ENCODE results near the gene FASN. TPM values are rescaled to one million over a fixed set of nuclear protein-coding genes. Genes with fewer than 3 reads are reported as not detected.

The FASN gene
- polyA plus RNA-seq, 2 of the 4 experiments (the other 2 are of a cell fraction), result 12.9 to 169 TPM

DNA sequence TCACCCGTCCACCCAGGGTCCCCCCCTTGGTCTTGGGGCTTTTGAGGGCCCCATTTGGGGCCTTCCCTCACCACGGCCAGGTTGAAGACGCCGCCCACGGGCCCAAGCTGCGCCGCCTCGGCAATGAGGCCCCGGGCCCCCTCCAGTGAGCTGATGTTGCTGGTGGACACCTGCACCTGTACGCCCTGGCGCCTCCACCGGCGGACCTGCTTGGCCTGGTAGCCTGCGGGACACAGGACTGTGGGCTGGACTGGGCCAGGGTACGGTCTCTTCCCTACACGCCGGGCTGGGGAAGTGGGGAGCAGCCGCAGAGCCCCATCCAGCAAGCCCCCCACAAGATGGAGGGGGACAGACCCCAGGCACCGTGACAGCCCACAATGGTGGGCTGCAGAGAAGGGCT, 15.6 kb downstream of the FASN start:
- Histone ChIP-seq H3K9me3 (no peaks in the 10 kb centered on the region), H3K4me2 (no peak overlapping the region), H3K4me1 (no peaks in the 10 kb centered on the region), H3K27ac (no peak overlapping the region), H3K4me3 (no peak overlapping the region)
- CTCF ChIA-PET, result interaction anchor here (0.6 to 3.4 kb wide), 4 partner anchors 16 to 121 kb away, joined by 3 to 21 read pairs (median 3); partner anchors contain the start of genes NOTUM and RAC3
- FAIRE-seq (no peak), ATAC-seq (no peak), DNase-seq (ENCODE audit: low read depth in 1 of 2, low spot score in 1 of 2) (no peak)
- POLR2A ChIA-PET, result no interaction called here
- 92% methylated on average over 7 of the region's 19 CpGs for WGBS (ENCODE audit: missing lambda C conversion rate)
- no peak for TF ChIP-seq KDM1A (IDR thresholded peaks at IDR 0.05; ENCODE audit: low read depth)
- no peak for TF ChIP-seq ESRRA (IDR thresholded peaks at IDR 0.05; ENCODE audit: borderline replicate concordance, low read length)
- TF ChIP-seq, protein P1, sequence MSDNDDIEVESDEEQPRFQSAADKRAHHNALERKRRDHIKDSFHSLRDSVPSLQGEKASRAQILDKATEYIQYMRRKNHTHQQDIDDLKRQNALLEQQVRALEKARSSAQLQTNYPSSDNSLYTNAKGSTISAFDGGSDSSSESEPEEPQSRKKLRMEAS (IDR thresholded peaks at IDR 0.05), result no peak
- TF ChIP-seq RARB (CRISPR knock-in tag; IDR thresholded peaks at IDR 0.05), result no peak
- no peak for TF ChIP-seq RCOR1 (IDR thresholded peaks at IDR 0.05; ENCODE audit: low read depth, low read length)
- no peak for TF ChIP-seq ZSCAN20 (CRISPR knock-in tag; IDR thresholded peaks at IDR 0.05)
- TF ChIP-seq MYC (IDR thresholded peaks at IDR 0.05; ENCODE audit: borderline replicate concordance, low read length), result no peak
- TF ChIP-seq, protein P2, sequence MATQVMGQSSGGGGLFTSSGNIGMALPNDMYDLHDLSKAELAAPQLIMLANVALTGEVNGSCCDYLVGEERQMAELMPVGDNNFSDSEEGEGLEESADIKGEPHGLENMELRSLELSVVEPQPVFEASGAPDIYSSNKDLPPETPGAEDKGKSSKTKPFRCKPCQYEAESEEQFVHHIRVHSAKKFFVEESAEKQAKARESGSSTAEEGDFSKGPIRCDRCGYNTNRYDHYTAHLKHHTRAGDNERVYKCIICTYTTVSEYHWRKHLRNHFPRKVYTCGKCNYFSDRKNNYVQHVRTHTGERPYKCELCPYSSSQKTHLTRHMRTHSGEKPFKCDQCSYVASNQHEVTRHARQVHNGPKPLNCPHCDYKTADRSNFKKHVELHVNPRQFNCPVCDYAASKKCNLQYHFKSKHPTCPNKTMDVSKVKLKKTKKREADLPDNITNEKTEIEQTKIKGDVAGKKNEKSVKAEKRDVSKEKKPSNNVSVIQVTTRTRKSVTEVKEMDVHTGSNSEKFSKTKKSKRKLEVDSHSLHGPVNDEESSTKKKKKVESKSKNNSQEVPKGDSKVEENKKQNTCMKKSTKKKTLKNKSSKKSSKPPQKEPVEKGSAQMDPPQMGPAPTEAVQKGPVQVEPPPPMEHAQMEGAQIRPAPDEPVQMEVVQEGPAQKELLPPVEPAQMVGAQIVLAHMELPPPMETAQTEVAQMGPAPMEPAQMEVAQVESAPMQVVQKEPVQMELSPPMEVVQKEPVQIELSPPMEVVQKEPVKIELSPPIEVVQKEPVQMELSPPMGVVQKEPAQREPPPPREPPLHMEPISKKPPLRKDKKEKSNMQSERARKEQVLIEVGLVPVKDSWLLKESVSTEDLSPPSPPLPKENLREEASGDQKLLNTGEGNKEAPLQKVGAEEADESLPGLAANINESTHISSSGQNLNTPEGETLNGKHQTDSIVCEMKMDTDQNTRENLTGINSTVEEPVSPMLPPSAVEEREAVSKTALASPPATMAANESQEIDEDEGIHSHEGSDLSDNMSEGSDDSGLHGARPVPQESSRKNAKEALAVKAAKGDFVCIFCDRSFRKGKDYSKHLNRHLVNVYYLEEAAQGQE (IDR thresholded peaks at IDR 0.05), result no peak
- no peak for TF ChIP-seq CBX8 (IDR thresholded peaks at IDR 0.05)
- TF ChIP-seq MAFK (IDR thresholded peaks at IDR 0.05; ENCODE audit: partially characterized antibody), result no peak
- TF ChIP-seq RFX5 (IDR thresholded peaks at IDR 0.05), result no peak
- TF ChIP-seq JUN (IDR thresholded peaks at IDR 0.05), result no peak
- TF ChIP-seq HOXA7 (CRISPR knock-in tag; IDR thresholded peaks at IDR 0.05), result no peak
- TF ChIP-seq CEBPB (IDR thresholded peaks at IDR 0.05), result no peak
- TF ChIP-seq, protein P3, sequence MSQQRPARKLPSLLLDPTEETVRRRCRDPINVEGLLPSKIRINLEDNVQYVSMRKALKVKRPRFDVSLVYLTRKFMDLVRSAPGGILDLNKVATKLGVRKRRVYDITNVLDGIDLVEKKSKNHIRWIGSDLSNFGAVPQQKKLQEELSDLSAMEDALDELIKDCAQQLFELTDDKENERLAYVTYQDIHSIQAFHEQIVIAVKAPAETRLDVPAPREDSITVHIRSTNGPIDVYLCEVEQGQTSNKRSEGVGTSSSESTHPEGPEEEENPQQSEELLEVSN (IDR thresholded peaks at IDR 0.05; ENCODE audit: borderline replicate concordance, low read depth), result no peak
- TF ChIP-seq NR3C1 (IDR thresholded peaks at IDR 0.05), result no peak
- TF ChIP-seq TFCP2L1 (CRISPR knock-in tag; IDR thresholded peaks at IDR 0.05), result no peak
- TF ChIP-seq JUNB (IDR thresholded peaks at IDR 0.05), result no peak
- no peak for TF ChIP-seq BHLHE40 (IDR thresholded peaks at IDR 0.05; ENCODE audit: low read depth, low read length)
- TF ChIP-seq FOXS1 (CRISPR knock-in tag; IDR thresholded peaks at IDR 0.05), result no peak

DNA sequence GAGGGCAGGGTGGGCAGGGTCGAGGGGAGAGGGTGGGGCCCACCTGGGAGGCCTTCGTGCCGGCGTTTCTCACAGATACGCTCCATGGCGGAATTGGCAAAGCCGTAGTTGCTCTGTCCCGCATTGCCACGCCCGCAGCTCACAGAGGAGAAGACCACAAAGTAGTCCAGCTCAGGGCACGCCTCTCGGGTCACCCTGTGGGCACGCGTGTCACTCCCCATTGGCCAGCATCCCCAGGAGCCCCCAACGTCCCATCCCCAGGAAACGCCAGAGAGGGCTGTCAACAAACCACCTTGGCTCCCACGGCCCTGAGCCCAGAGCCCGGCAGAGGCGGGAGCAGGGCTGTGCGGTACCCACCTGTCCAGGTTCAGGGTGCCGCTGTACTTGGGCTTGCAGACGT, 16.1 kb downstream of the FASN start:
- no peak overlapping the region for H3K4me3 ChIP-seq
- no peak overlapping the region for H3K27ac ChIP-seq
- DNase-seq (ENCODE audit: low read depth in 1 of 2, low spot score in 1 of 2) (no peak), FAIRE-seq (no peak), ATAC-seq (no peak)
- H3K4me1 ChIP-seq, result no peaks in the 10 kb centered on the region
- 92% methylated on average over 21 of the region's 22 CpGs for WGBS (ENCODE audit: missing lambda C conversion rate)
- H3K4me2 ChIP-seq, result no peak overlapping the region
- no peaks in the 10 kb centered on the region for H3K9me3 ChIP-seq
- CTCF ChIA-PET, result interaction anchor here (0.8 to 3.4 kb wide), 5 partner anchors 15 to 52 kb away, joined by 3 to 21 read pairs (median 3); partner anchors contain the start of gene RAC3
- POLR2A ChIA-PET, result interaction anchor here (0.6 kb wide), 1 partner anchor 11 kb away, joined by 7 read pairs; no protein-coding TSS in a partner anchor
- TF ChIP-seq, protein P4, sequence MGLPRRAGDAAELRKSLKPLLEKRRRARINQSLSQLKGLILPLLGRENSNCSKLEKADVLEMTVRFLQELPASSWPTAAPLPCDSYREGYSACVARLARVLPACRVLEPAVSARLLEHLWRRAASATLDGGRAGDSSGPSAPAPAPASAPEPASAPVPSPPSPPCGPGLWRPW (IDR thresholded peaks at IDR 0.05), result no peak
- TF ChIP-seq ZSCAN20 (CRISPR knock-in tag; IDR thresholded peaks at IDR 0.05) (no peak), RCOR1 (IDR thresholded peaks at IDR 0.05; ENCODE audit: low read depth, low read length) (no peak), NR3C1 (IDR thresholded peaks at IDR 0.05) (no peak), ZC3H11A (IDR thresholded peaks at IDR 0.05) (no peak), HDAC2 (IDR thresholded peaks at IDR 0.05) (no peak), CEBPB (IDR thresholded peaks at IDR 0.05) (no peak), FOSL2 (IDR thresholded peaks at IDR 0.05) (no peak), FOSL2 (CRISPR knock-in tag; IDR thresholded peaks at IDR 0.05) (no peak), ESRRA (IDR thresholded peaks at IDR 0.05; ENCODE audit: borderline replicate concordance, low read length) (no peak), PHF8 (IDR thresholded peaks at IDR 0.05; ENCODE audit: borderline replicate concordance, low read depth) (no peak), CBX8 (IDR thresholded peaks at IDR 0.05) (no peak), FOXS1 (CRISPR knock-in tag; IDR thresholded peaks at IDR 0.05) (no peak), HEYL (CRISPR knock-in tag; IDR thresholded peaks at IDR 0.05) (no peak), HOXA7 (CRISPR knock-in tag; IDR thresholded peaks at IDR 0.05) (no peak), GATA3 (IDR thresholded peaks at IDR 0.05; ENCODE audit: borderline replicate concordance) (no peak), NPAS2 (CRISPR knock-in tag; IDR thresholded peaks at IDR 0.05; ENCODE audit: borderline replicate concordance) (no peak)
- TF ChIP-seq, protein P2 (IDR thresholded peaks at IDR 0.05), result no peak
- TF ChIP-seq, protein P5, sequence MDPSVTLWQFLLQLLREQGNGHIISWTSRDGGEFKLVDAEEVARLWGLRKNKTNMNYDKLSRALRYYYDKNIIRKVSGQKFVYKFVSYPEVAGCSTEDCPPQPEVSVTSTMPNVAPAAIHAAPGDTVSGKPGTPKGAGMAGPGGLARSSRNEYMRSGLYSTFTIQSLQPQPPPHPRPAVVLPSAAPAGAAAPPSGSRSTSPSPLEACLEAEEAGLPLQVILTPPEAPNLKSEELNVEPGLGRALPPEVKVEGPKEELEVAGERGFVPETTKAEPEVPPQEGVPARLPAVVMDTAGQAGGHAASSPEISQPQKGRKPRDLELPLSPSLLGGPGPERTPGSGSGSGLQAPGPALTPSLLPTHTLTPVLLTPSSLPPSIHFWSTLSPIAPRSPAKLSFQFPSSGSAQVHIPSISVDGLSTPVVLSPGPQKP (IDR thresholded peaks at IDR 0.05; ENCODE audit: low read depth, low read length), result no peak

Measured in A549 (cell line).